HG03139 (cell line): Measurements from ENCODE around the gene EMC9.

Experiments used
- ATAC-seq: cut with Tn5 transposase; IDR thresholded peaks from one replicate; pipeline ENCODE4 v1.9.1; 2021; ENCODE audit not compliant: unreplicated experiment

EMC9 gene

DNA sequence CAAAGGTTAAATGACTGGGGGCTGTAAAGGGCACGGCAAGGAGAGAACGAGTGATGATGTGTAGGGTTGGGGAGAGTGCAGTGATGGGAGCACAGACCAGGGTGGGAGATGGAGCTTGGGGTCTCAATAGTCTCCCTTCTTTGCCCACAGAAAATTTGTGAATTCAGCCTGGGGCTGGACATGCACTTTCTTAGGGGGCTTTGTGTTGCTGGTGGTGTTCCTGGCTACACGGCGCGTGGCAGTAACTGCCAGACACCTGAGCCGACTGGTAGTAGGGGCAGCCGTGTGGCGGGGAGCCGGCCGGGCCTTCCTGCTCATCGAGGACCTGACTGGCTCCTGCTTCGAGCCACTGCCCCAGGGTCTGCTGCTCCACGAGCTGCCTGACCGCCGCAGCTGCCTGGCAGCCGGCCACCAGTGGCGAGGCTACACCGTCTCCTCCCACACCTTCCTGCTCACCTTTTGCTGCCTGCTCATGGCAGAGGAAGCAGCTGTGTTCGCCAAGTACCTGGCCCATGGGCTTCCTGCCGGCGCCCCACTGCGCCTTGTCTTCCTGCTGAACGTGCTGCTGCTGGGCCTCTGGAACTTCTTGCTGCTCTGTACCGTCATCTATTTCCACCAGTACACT lies 9.2 kb downstream of the EMC9 start:
- no peak for ATAC-seq

GRCh38 chr14:24131549-24131966 lies 9.8 kb downstream of the EMC9 start:
- no peak for ATAC-seq

DNA sequence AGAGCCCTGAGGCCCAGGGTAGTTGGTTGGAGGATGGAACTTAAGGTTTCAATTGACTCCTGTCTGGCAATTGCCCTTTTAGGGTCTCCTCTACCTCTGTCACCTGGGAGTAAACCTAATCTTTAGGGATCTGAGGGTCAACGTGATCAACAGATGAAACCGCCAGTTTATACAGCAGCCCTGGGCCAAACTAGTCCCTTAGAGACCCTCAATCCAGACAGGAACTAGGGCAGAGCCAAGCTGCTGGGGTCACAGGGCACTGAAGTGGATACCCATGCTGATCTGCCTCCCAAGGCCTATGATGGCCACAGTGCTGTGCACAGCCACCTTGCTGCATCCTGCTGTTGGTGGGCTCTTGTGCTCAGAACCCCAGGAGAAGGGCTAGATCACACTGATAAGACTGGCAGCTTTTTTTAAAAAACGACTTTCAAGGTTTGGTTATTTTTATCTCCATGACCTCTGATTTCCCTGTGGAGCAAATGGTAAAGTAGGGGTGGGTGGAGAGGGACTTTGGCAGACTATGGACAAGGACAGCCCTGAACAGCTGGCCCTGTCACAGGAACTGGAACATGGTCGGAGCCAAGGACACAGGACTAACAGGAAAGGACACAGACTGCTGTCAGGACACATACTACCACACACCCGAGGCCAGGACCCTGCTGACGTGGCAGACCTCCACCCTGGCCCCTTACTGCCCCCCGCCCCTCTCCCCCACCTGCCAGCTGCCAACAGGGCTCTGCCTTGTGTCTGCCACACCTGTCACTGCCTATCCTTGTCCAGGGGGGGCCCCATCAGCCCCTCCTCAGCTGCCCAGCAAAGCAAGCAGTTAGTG lies 10.5 kb downstream of the EMC9 start:
- no peak for ATAC-seq

- ATAC-seq = no peak
Measured at GRCh38 chr14:24130380-24130716, 11.0 kb downstream of the EMC9 start, which contains the start of gene FITM1. FITM1 (plus strand) TSS chr14:24130659; CDS start chr14:24131564, 905 bp downstream.

DNA sequence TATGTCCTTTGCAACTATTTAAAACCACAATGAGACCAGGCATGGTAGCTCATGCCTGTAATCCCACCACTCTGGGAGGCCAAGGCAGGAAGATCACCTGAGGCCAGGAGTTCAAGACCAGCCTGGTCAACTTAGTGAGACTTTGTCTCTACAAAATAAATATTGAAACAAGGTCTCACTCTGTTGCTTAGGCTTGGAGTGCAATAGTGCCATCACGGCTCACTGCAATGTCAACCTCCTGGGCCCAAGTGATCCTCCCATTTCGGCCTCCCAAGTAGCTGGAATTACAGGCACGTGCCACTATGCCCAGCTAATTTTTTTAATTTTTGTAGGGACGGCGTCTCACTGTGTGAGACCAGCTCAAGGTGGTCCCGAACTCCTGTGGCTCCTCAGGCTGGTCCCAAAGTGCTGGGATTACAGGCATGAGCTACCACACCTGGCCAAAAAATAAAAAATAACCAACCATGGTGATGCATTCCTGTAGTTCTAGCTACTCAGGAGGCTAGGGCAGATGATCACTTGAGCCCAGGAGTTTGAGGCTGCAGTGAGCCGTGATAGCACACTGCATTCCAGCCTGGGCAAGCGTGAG lies 11.9 kb downstream of the EMC9 start:
- no peak for ATAC-seq

DNA sequence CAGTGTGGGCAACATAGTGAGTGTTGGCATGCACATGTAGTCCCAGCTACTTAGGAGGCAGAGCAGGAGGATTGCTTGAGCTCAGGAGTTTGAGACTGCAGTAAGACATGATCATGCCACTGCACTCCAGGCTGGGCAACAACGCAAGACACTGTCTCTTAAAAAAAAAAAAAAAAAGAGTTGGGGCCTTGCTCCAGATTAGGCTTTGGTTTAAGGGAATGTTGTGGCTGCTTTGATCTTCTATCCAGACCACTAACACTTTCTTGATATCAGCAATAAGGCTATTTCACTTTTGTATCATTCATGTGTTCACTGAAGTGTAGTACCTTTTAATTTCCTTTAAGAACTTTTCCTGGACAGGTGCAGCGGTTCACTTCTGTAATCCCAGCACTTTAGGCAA lies 13.7 kb downstream of the EMC9 start:
- no peak for ATAC-seq

DNA sequence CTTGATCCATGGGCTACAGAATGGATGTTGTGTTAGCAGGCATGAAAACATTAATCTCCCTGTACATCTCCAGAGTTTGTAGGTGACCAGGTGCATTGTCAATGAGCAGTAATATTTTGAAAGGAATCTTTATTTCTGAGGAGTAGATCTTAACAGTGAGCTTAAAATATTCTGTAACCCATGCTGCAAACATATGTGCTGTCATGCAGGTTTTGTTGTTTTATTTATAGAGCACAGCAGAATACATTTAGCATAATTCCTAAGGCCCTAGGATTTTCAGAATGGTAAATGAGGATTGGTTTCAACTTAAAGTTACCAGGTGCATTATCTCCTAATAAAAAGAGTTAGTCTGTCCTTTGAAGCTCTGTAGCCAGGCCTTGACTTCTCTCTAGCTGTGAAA lies 14.5 kb downstream of the EMC9 start:
- ATAC-seq = no peak

DNA sequence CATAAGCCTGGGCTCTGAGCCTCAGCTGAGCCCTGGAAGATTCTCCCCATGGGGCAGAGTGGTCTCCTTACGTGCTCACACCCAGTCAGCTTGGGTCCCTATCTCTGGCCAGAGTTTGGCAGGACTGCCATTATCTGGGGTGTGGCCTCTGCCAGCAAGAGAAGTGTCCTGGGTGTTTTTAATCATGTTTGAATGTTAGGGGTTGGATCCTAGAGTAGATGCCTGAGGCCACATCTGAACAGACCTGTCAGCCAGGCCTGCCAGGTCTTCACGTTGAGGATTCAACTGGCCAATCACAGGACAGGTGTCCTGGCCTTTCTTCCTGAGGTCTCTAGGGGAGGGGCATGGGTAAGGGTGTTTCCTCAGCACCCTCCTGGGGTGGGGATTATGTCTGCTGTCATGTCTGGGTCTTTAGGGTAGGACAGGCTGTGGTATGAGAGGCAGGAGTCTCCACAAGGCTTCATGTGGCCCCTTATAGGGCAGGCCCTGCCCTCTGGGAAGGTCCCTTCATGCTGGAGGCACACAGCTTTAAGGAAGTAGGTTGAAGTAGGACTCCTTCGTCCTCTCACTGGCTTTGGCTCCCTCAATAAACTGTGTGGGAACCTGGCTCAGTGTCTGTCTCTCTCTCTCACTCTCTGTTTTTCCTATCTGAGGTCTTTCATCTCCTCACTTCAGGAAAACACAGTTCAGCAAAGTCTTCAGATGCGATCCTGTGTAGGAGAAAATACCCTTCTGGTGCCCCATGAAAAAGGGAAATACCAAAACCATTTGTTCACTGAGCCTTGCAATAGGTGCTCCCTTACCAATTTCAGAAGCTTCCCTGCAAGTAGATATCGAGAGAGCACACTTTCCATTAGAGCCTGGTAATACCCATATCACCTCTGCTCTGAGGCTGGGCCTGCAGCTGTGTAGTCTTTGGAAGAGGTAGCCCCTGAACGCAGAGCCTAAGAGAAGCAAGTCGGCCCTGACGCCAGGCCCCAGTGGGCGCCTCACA lies 17.7 kb downstream of the EMC9 start:
- no peak for ATAC-seq

GRCh38 chr14:24122898-24123297 lies 18.5 kb downstream of the EMC9 start:
- no peak for ATAC-seq

DNA sequence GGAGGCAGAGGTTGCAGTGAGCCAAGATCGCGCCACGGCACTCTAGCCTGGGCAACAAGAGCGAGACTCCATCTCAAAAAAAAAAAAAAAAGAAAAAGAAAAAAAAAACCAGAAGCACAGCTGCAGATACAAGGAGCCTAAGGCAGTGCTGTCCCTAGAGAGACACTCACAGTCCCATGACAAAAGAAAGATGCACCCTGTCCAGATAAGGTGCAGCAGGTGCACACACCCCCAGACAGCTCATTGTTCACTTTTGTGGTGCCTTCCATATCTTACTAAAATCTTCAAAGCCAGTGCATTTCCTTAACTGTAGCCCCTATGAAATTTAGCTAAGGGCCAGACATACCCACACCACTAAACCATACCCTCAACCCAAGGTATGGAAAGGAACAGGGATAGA lies 19.0 kb downstream of the EMC9 start:
- no peak for ATAC-seq

DNA sequence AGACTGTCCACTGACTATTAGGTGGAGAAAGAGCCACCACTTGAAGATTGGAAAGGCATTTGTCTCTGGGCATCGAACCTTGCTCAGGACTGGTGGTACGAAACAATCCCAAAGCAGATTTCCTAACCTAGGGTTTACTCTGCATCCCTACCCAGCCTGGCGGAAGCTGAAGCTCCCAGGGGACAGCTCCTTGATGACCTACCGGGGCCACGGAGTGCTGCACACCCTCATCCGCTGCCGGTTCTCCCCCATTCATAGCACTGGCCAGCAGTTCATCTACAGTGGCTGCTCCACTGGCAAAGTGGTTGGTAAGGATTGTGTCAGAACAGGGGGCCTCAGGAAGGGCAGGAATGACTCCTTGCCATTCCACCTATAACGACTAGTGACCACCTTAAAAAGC lies 20.2 kb downstream of the EMC9 start:
- no peak for ATAC-seq

DNA sequence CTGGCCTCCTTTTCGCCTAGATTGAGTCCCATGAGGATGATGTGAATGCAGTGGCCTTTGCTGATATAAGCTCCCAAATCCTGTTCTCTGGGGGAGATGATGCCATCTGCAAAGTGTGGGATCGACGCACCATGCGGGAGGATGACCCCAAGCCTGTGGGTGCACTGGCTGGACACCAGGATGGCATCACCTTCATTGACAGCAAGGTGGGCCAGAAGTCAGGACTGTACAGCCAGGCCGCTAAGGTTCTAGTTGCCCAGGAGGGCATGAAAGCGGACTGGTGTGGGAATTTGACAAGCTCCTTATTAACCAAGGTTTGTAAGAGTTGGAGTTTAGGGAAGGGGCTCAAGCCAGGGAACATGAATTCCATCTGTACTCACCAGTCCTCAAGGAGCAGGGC lies 21.7 kb downstream of the EMC9 start:
- no peak for ATAC-seq

- ATAC-seq = no peak
Measured at GRCh38 chr14:24117179-24117578, 24.2 kb downstream of the EMC9 start.

DNA sequence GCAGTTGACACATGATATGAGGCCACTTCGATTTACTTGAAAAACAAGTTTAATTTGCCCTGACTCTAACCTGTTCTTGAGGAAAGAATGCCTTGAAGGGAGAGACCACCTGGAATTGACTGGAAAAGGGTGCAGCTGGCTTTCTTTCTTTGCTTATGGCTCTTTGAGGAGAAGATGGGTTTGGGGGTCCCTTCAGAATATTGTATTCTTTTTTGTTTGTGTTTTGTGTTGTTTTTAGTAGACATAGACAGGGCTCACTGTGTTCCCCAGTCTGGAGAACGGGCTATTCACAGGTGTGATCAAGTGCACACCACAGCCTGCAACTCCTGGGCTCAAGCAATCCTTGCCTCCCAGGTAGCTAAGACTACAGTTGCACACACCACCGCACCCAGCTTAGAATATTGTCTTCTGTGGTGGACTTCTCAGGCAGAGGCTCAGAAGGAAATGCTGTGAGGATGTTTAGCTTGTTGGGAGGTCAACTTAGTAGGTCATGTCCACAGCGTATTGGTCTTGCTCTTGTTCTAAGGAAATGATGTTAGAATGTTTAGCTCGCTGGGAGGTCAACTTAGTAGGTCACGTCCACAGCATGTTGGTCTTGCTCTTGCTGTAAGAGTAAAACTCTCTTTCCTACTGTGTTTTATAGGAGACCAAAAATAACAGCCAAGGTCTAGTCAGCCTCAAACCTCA lies 25.1 kb downstream of the EMC9 start:
- ATAC-seq = no peak

GRCh38 chr14:24115422-24116127 lies 25.8 kb downstream of the EMC9 start:
- no peak for ATAC-seq

DNA sequence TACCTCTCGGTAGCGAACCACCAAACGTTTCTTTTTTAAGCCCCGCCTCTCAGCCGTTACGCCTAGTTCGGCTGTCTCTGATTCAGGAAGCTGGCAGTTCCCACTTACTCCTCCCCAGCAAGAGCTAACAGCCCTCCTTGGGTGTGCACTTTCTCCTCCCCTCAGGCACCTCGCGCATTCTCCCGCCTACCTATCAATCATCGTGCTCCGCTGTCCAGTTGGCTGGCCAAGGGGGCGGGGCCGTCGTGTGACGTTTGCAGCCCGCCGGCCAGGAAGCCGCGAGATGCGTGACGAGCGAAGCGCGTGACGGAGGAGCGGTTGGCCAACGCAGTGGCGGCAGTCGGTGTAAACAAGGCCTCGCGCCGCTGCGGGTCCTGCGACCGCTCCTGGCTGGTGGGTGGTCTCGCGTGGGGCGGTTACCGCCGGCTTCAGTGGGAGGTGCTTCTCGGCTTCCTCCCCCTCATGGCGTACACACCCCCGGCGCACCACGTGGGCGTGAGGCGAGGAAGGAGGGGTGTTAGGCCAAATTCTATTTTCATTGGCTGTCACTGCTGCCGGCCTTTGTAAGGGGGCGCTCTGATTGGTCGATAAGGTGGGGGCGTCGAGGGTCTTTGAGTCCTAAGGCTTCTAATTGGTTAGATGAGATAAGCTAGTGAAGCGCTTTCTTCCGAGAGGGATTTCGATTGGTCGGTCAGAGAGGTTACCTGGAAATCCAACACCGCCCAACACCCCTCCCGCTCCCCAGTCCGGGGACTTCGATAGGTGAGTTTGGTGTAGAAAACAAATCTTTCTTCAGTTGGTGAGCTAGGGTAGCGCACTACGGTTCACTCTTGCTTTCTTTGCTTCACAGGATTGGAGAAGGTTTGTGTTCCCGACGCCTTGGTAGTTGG lies 26.6 kb downstream of the EMC9 start, which contains the start of the genes DCAF11 and NRL:
TSS of gene DCAF11 (plus strand) at position 246 of the 890 bp plus-strand sequence. CDS start 818 bp downstream, outside the sequence.
TSS of gene NRL (minus strand) at position 418 of the 890 bp plus-strand sequence. CDS start 32,101 bp downstream, outside the sequence.
- ATAC-seq = peak; percentile 75

DNA sequence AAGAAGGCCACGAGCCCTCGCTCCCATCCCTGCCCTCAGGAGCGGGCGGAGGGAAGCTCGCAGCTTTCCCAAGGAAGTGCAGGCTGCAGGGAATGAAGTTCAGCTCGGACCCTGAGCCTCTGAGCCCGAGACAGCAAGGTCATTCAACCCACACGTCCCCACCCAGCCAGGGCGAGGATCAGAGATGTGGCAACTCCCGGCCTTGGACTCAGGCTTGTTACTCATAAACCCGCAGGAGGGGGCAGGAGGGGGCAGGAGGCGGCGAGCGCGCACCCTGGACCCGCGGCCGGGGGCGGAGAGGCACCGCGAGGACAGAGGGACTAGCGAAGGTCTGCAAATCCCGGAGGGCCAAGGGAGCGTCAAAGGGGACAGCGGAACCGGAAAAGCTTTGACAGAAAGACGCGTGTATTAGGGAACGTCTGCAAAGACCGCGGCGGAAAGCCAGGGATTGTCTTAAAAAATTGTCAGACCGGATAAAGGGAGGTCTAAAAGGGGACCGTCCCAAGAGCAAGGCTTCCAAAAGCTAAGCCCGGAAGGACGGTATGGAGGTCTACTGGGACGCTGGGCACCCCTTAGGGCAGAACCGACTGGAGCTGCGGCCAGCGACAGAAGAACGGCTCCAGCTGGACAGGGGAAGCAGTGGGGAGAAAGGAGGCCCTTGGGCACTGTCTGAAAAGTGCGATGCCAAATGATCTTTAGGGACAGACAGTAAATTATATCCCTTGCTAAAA lies 27.4 kb downstream of the EMC9 start:
- peak; percentile 34 for ATAC-seq

GRCh38 chr14:24113379-24113800 lies 28.0 kb downstream of the EMC9 start:
- ATAC-seq = no peak
